Liver (tissue), 3 donors: ENCODE results near the gene SMIM29.

Experiments used
- EGR1 ChIP-seq, 2 donors: IDR thresholded peaks; 2 replicates each; pipeline ENCODE4 v1.6.1; 2016 to 2018; ENCODE audit warnings: antibody characterized with exemption in 2 of 2, low read depth in 2 of 2
- FOXA1 ChIP-seq: IDR thresholded peaks from 2 replicates; pipeline ENCODE4 v1.6.1; 2016; ENCODE audit warnings: antibody characterized with exemption
- FOXA2 ChIP-seq: IDR thresholded peaks from 2 replicates; pipeline ENCODE4 v1.6.1; 2016; ENCODE audit warnings: antibody characterized with exemption
- HNF4A ChIP-seq, 2 donors: conservative IDR thresholded peaks; 2 replicates each; pipeline ENCODE4 v1.6.1; 2016; ENCODE audit warnings: antibody characterized with exemption in 2 of 2, mild to moderate bottlenecking in 2 of 2
- NR2F2 ChIP-seq: IDR thresholded peaks from 2 replicates; pipeline ENCODE4 v1.6.1; 2016; ENCODE audit warnings: antibody characterized with exemption
- RAD21 ChIP-seq, 2 donors: IDR thresholded peaks; 2 replicates each; pipeline ENCODE4 v1.6.1; 2016; ENCODE audit warnings: antibody characterized with exemption in 2 of 2, mild to moderate bottlenecking in 2 of 2
- RXRA ChIP-seq, 2 donors: IDR thresholded peaks; 2 replicates each; pipeline ENCODE4 v1.6.1; 2017 to 2018; ENCODE audit warnings: antibody characterized with exemption in 2 of 2, mild to moderate bottlenecking in 1 of 2
- SP1 ChIP-seq: IDR thresholded peaks from 2 replicates; pipeline ENCODE4 v1.6.1; 2018; ENCODE audit warnings: antibody characterized with exemption, mild to moderate bottlenecking
- TAF1 ChIP-seq: conservative IDR thresholded peaks from 2 replicates; pipeline ENCODE4 v1.6.1; 2016; ENCODE audit warnings: antibody characterized with exemption, mild to moderate bottlenecking
- TF ChIP-seq, protein P1 (sequence below): fragments of 150-350 bp; IDR thresholded peaks from 2 replicates; pipeline ENCODE4 v1.5.1; 2017; ENCODE audit warnings: improper control_type of control experiment, low read depth, low read length; ENCODE audit not compliant: missing input control
- TF ChIP-seq, protein P2 (sequence below): IDR thresholded peaks from 2 replicates; pipeline ENCODE4 v1.6.1; 2016; ENCODE audit warnings: antibody characterized with exemption, mild to moderate bottlenecking
- TF ChIP-seq, protein P3 (sequence below): IDR thresholded peaks from 2 replicates; pipeline ENCODE4 v1.6.1; 2016; ENCODE audit warnings: antibody characterized with exemption
- donor health status: healthy.
- donor health status: healthy.

DNA sequence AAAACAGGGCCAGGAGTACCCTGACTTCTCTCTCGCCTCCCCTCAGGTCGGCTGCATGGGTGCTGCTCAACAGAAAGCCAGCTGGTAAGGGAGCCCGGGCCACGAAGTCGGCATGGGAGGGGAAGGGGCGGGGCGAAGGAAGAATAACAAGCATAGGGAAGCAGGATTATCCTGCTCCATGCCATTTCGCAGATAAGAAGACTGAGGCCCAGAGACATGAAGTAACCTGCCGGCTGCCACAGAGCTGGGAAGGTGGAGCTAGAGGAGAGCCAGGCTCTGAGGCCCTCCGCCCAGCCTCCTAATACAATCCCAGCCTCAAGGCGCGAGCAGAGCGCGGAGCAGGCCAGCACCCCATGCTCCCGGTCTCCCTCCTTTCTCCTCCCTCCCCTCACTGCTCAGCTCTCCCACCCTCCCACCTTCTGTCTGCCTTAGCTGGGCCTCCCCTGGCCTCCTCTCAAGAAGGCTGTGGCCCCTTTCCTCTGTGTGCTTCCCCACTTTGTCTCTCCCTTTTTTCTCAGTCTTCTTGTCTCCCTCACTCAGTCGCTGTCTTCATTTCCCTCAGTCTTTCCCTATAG is 25.3 kb downstream of the SMIM29 start:
- TF ChIP-seq, protein P1, sequence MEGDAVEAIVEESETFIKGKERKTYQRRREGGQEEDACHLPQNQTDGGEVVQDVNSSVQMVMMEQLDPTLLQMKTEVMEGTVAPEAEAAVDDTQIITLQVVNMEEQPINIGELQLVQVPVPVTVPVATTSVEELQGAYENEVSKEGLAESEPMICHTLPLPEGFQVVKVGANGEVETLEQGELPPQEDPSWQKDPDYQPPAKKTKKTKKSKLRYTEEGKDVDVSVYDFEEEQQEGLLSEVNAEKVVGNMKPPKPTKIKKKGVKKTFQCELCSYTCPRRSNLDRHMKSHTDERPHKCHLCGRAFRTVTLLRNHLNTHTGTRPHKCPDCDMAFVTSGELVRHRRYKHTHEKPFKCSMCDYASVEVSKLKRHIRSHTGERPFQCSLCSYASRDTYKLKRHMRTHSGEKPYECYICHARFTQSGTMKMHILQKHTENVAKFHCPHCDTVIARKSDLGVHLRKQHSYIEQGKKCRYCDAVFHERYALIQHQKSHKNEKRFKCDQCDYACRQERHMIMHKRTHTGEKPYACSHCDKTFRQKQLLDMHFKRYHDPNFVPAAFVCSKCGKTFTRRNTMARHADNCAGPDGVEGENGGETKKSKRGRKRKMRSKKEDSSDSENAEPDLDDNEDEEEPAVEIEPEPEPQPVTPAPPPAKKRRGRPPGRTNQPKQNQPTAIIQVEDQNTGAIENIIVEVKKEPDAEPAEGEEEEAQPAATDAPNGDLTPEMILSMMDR = no peak
- TF ChIP-seq FOXA2 (no peak), FOXA1 (no peak), RXRA (IDR thresholded peaks at IDR 0.05) (no peak), EGR1 (IDR thresholded peaks at IDR 0.05; ENCODE audit: low read depth in 2 of 2) (no peak), NR2F2 (no peak), SP1 (no peak), RAD21 (IDR thresholded peaks at IDR 0.05) (no peak), TAF1 (no peak), HNF4A (conservative IDR thresholded peaks at IDR 0.05) (no peak)
- TF ChIP-seq, protein P2, sequence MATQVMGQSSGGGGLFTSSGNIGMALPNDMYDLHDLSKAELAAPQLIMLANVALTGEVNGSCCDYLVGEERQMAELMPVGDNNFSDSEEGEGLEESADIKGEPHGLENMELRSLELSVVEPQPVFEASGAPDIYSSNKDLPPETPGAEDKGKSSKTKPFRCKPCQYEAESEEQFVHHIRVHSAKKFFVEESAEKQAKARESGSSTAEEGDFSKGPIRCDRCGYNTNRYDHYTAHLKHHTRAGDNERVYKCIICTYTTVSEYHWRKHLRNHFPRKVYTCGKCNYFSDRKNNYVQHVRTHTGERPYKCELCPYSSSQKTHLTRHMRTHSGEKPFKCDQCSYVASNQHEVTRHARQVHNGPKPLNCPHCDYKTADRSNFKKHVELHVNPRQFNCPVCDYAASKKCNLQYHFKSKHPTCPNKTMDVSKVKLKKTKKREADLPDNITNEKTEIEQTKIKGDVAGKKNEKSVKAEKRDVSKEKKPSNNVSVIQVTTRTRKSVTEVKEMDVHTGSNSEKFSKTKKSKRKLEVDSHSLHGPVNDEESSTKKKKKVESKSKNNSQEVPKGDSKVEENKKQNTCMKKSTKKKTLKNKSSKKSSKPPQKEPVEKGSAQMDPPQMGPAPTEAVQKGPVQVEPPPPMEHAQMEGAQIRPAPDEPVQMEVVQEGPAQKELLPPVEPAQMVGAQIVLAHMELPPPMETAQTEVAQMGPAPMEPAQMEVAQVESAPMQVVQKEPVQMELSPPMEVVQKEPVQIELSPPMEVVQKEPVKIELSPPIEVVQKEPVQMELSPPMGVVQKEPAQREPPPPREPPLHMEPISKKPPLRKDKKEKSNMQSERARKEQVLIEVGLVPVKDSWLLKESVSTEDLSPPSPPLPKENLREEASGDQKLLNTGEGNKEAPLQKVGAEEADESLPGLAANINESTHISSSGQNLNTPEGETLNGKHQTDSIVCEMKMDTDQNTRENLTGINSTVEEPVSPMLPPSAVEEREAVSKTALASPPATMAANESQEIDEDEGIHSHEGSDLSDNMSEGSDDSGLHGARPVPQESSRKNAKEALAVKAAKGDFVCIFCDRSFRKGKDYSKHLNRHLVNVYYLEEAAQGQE = no peak
- TF ChIP-seq, protein P3, sequence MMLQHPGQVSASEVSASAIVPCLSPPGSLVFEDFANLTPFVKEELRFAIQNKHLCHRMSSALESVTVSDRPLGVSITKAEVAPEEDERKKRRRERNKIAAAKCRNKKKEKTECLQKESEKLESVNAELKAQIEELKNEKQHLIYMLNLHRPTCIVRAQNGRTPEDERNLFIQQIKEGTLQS = no peak
